GM12878 (cell line): ENCODE measurements around the gene COL5A1. TPM values are rescaled to one million over a fixed set of nuclear protein-coding genes. Genes with fewer than 3 reads are reported as not detected.

ENCODE experiments used
- ATAC-seq: fragments of 200-7000 bp; cut with Tn5 transposase; 3 replicates; pipeline ENCODE4 v1.9.1; 2020; ENCODE audit warnings: mild to moderate bottlenecking, moderate library complexity
- BruUV-seq: library from RNA; stranded (reverse); fragments of 400-500 nt; replicated peaks from 2 replicates; lab custom pipeline; 2021; lab: Mats Ljungman, UMichigan
- CTCF ChIA-PET: fragments of 300-600 bp; sonication (Branson Sonifier 250); formaldehyde crosslinking; extraction: SDS; loops from one replicate; lab custom pipeline; 2021; ENCODE audit warnings: inconsistent platforms; lab: Yijun Ruan, JAX
- POLR2A ChIA-PET: fragments of 350-600 bp; formaldehyde crosslinking; extraction: SDS; loops from one replicate; lab custom pipeline; 2021; ENCODE audit warnings: inconsistent platforms; lab: Charles Lee
- RAD21 ChIA-PET: fragments of 300-600 bp; sonication (Branson Sonifier 250); formaldehyde crosslinking; loops from one replicate; lab custom pipeline; 2023; ENCODE audit warnings: antibody characterized with exemption; ENCODE audit not compliant: unreplicated experiment; lab: Charles Lee
- SMC1A ChIA-PET: fragments of 300-600 bp; sonication (Branson Sonifier 250); formaldehyde crosslinking; loops from one replicate; lab custom pipeline; 2023; ENCODE audit not compliant: unreplicated experiment, uncharacterized antibody; lab: Charles Lee
- DNase-seq: peaks from one replicate; pipeline ENCODE4 v3.0.0-alpha.2; 2011; ENCODE audit warnings: low read depth, low spot score
- FAIRE-seq: peaks from 3 replicates; lab custom pipeline; 2011; peaks lifted over from hg19 to GRCh38; lab: Jason Lieb, UNC
- H2AFZ ChIP-seq: 2 replicates; pipeline ENCODE4 v1.6.0; 2011; ENCODE audit warnings: low read depth, low read length, control low read depth; ENCODE audit not compliant: control insufficient read depth
- H3K27ac ChIP-seq: 2 replicates; pipeline ENCODE4 v1.5.1; 2011; ENCODE audit warnings: control low read depth; ENCODE audit not compliant: control insufficient read depth, insufficient read depth
- H3K27me3 ChIP-seq, 2 experiments: replicated peaks in 1 of 2; 2 replicates each; pipeline versions ENCODE4 v1.6.0 to v1.6.1; 2011; ENCODE audit warnings: low read length in 1 of 2; ENCODE audit not compliant: control insufficient read depth in 2 of 2, insufficient read depth in 2 of 2
- H3K36me3 ChIP-seq, 2 experiments: 2 replicates each; pipeline ENCODE4 v1.5.1; 2011; ENCODE audit warnings: low read length in 1 of 2; ENCODE audit not compliant: control insufficient read depth in 2 of 2, insufficient read depth in 2 of 2
- H3K4me1 ChIP-seq: 2 replicates; pipeline ENCODE4 v1.6.1; 2011; ENCODE audit warnings: mild to moderate bottlenecking, low read length, moderate library complexity, mixed read lengths; ENCODE audit not compliant: control insufficient read depth, insufficient read depth
- H3K4me2 ChIP-seq: 2 replicates; pipeline ENCODE4 v1.6.0; 2011; ENCODE audit warnings: control low read depth; ENCODE audit not compliant: control insufficient read depth, insufficient read depth
- H3K4me3 ChIP-seq: fragments of 200-600 bp; sonication (generic); 2 replicates; pipeline ENCODE4 v1.5.1; 2016
- H3K79me2 ChIP-seq: 2 replicates; pipeline ENCODE4 v1.6.0; 2011; ENCODE audit warnings: low read length; ENCODE audit not compliant: control insufficient read depth, insufficient read depth
- H3K9ac ChIP-seq: 2 replicates; pipeline ENCODE4 v1.8.0; 2011; ENCODE audit warnings: low read length, control low read depth, mixed read lengths; ENCODE audit not compliant: control insufficient read depth, insufficient read depth
- H3K9me3 ChIP-seq: replicated peaks from 3 replicates; pipeline ENCODE4 v1.5.1; 2011; ENCODE audit warnings: mild to moderate bottlenecking, low read length; ENCODE audit not compliant: control insufficient read depth, insufficient read depth
- H4K20me1 ChIP-seq: 2 replicates; pipeline ENCODE4 v1.6.0; 2011; ENCODE audit not compliant: control insufficient read depth, insufficient read depth
- BCL11A ChIP-seq: IDR thresholded peaks from 2 replicates; pipeline ENCODE4 v1.6.1; 2011; ENCODE audit warnings: low read depth, low read length
- CEBPZ ChIP-seq: fragments of 150-350 bp; IDR thresholded peaks from 2 replicates; pipeline ENCODE4 v1.6.1; 2016; ENCODE audit warnings: low read depth, low read length
- CREB1 ChIP-seq: IDR thresholded peaks from 2 replicates; pipeline ENCODE4 v1.6.1; 2012; ENCODE audit warnings: low read depth, mild to moderate bottlenecking, inconsistent platforms
- ELK1 ChIP-seq: IDR thresholded peaks from 2 replicates; pipeline ENCODE4 v1.6.1; 2012; ENCODE audit warnings: low read depth, low read length, improper control_type of control experiment
- FOS ChIP-seq: IDR thresholded peaks from 3 replicates; pipeline ENCODE4 v1.6.1; 2011; ENCODE audit warnings: borderline replicate concordance; ENCODE audit not compliant: insufficient read length; ENCODE audit errors: extremely low read depth
- IKZF2 ChIP-seq, 2 experiments: fragments of 450-650 bp; IDR thresholded peaks; 2 replicates each; pipeline ENCODE4 v1.6.1; 2017; ENCODE audit warnings: mild to moderate bottlenecking in 2 of 2, moderate library complexity in 2 of 2
- IRF3 ChIP-seq: fragments of 450-650 bp; IDR thresholded peaks from 2 replicates; pipeline ENCODE4 v1.6.1; 2014; ENCODE audit warnings: mild to moderate bottlenecking
- KDM1A ChIP-seq: fragments of 200-600 bp; sonication (generic); IDR thresholded peaks from 2 replicates; pipeline ENCODE4 v1.6.1; 2016; ENCODE audit warnings: borderline replicate concordance
- LARP7 ChIP-seq: fragments of 450-650 bp; IDR thresholded peaks from 2 replicates; pipeline ENCODE4 v1.6.1; 2017; ENCODE audit warnings: mild to moderate bottlenecking
- MEF2B ChIP-seq: fragments of 450-650 bp; IDR thresholded peaks from 2 replicates; pipeline ENCODE4 v1.6.1; 2018; ENCODE audit warnings: mild to moderate bottlenecking, moderate library complexity; ENCODE audit not compliant: partially characterized antibody, poor library complexity, severe bottlenecking
- NFYB ChIP-seq: IDR thresholded peaks from 2 replicates; pipeline ENCODE4 v1.6.1; 2011; ENCODE audit warnings: low read depth, mild to moderate bottlenecking, low read length, improper control_type of control experiment, moderate library complexity; ENCODE audit not compliant: insufficient read depth
- PML ChIP-seq: IDR thresholded peaks from 2 replicates; pipeline ENCODE4 v1.6.1; 2012; ENCODE audit warnings: low read length, inconsistent platforms
- RB1 ChIP-seq: fragments of 450-650 bp; formaldehyde crosslinking; IDR thresholded peaks from 2 replicates; pipeline ENCODE4 v1.6.1; 2017; ENCODE audit warnings: mild to moderate bottlenecking, borderline replicate concordance
- YY1 ChIP-seq: IDR thresholded peaks from 2 replicates; pipeline ENCODE4 v1.6.1; 2011; ENCODE audit warnings: low read depth, mild to moderate bottlenecking, low read length
- ZBTB4 ChIP-seq: fragments of 450-650 bp; formaldehyde crosslinking; IDR thresholded peaks from 2 replicates; pipeline ENCODE4 v1.4.0; 2022; ENCODE audit warnings: mild to moderate bottlenecking, moderate library complexity
- WGBS: methylation state at CpG from one replicate; pipeline ENCODE4 v1.1.6; 2016; ENCODE audit warnings: low lambda C conversion rate; ENCODE audit not compliant: insufficient replicate concordance, insufficient coverage; ENCODE audit errors: missing lambda C conversion rate; 5-methylcytosine and 5-hydroxymethylcytosine counted together
- in situ Hi-C: fragments of 300-500 bp; cut with MboI; formaldehyde crosslinking; loops from 9 replicates; pipeline ENCODE4 v1.14.3; 2018; ENCODE audit warnings: mixed read lengths
- intact Hi-C: fragments of 100-400 bp; cut with micrococcal nuclease; formaldehyde crosslinking; loops from one replicate; pipeline ENCODE4 v1.14.2; 2022; ENCODE audit not compliant: unreplicated experiment
- polyA plus RNA-seq, 11 experiments: library from polyadenylated mRNA; depleted of rRNA in 4 of 11; unstranded in 6 of 11; stranded (reverse) in 5 of 11; fragments of >200 nt; fragmentation: Nextera tagmentation in 4 of 11; fragmentation: Illumina TruSeq in 1 of 11; extraction: Ambion mirVana in 4 of 11; extraction: Trizol in 1 of 11; gene quantifications; 1 replicate in 1 of 11; 2 replicates in 10 of 11; pipeline versions ENCODE4 v1.2.1 to v1.2.3, GENCODE V29; 2011 to 2016; ENCODE audit warnings: inconsistent platforms in 2 of 11, missing spikeins in 2 of 11, low read depth in 1 of 11
- total RNA-seq, 4 experiments: library from RNA; depleted of rRNA in 3 of 4; stranded (reverse); fragments of >200 nt in 3 of 4; fragmentation: Illumina TruSeq in 1 of 4; extraction: Trizol in 1 of 4; gene quantifications; 2 replicates each; pipeline versions ENCODE4 v1.2.1 to v1.2.3, GENCODE V29; 2013 to 2021
- TF ChIP-seq, protein P1 (sequence below): IDR thresholded peaks from 2 replicates; pipeline ENCODE4 v1.6.1; 2011; ENCODE audit warnings: low read depth, low read length, improper control_type of control experiment, borderline replicate concordance

COL5A1 gene
- total and polyA plus RNA-seq, 10 of the 15 experiments (the other 5 are each of a cell fraction or from before 2014, with no cell fraction given): under 0.01 to 0.15 (median 0.13) TPM; not detected in 4

GRCh38 chr9:134684375-134684723 lies 42.7 kb downstream of the COL5A1 start:
- intact Hi-C loops (no loop called here), in situ Hi-C loops (no loop called here)
- Histone ChIP-seq H2AFZ (no peak overlapping the region), H3K9ac (no peak overlapping the region), H3K4me2 (no peak overlapping the region), H3K27ac (no peak overlapping the region), H3K4me1 (no peaks in the 10 kb centered on the region), H3K9me3 (no peaks in the 10 kb centered on the region; the same call in 2 of the 3 replicates), H3K36me3 (no peaks in the 10 kb centered on the region), H3K4me3 (no peak overlapping the region), H4K20me1 (no peaks in the 10 kb centered on the region), H3K27me3 (no peaks in the 10 kb centered on the region), H3K79me2 (no peaks in the 10 kb centered on the region)
- BruUV-seq: no TSS peak
- SMC1A ChIA-PET: no interaction called here
- CTCF ChIA-PET: no interaction called here
- no peak for ATAC-seq
- POLR2A ChIA-PET: no interaction called here
- no peak for DNase-seq
- FAIRE-seq: no peak
- WGBS: 20% methylated on average over 3 of the region's 3 CpGs
- RAD21 ChIA-PET: no interaction called here
- TF ChIP-seq YY1 (no peak), IKZF2 (IDR thresholded peaks at IDR 0.05) (no peak), KDM1A (no peak), NFYB (no peak), IRF3 (no peak), LARP7 (no peak), ELK1 (no peak), BCL11A (no peak), PML (no peak), ZBTB4 (CRISPR knock-in tag) (no peak), MEF2B (no peak), RB1 (no peak), CREB1 (no peak), FOS (no peak), CEBPZ (no peak)
- TF ChIP-seq, protein P1, sequence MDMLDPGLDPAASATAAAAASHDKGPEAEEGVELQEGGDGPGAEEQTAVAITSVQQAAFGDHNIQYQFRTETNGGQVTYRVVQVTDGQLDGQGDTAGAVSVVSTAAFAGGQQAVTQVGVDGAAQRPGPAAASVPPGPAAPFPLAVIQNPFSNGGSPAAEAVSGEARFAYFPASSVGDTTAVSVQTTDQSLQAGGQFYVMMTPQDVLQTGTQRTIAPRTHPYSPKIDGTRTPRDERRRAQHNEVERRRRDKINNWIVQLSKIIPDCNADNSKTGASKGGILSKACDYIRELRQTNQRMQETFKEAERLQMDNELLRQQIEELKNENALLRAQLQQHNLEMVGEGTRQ: no peak
